CD4-positive, alpha-beta T cell treated with Interleukin-4 for 1 hour (primary cell): ENCODE data around the gene METTL13.

ENCODE experiments used
- DNase-seq, 2 donors: peaks; one replicate each; pipeline ENCODE4 v3.0.0-alpha.2; 2020 to 2022

The METTL13 gene, protein sequence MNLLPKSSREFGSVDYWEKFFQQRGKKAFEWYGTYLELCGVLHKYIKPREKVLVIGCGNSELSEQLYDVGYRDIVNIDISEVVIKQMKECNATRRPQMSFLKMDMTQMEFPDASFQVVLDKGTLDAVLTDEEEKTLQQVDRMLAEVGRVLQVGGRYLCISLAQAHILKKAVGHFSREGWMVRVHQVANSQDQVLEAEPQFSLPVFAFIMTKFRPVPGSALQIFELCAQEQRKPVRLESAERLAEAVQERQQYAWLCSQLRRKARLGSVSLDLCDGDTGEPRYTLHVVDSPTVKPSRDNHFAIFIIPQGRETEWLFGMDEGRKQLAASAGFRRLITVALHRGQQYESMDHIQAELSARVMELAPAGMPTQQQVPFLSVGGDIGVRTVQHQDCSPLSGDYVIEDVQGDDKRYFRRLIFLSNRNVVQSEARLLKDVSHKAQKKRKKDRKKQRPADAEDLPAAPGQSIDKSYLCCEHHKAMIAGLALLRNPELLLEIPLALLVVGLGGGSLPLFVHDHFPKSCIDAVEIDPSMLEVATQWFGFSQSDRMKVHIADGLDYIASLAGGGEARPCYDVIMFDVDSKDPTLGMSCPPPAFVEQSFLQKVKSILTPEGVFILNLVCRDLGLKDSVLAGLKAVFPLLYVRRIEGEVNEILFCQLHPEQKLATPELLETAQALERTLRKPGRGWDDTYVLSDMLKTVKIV

DNA sequence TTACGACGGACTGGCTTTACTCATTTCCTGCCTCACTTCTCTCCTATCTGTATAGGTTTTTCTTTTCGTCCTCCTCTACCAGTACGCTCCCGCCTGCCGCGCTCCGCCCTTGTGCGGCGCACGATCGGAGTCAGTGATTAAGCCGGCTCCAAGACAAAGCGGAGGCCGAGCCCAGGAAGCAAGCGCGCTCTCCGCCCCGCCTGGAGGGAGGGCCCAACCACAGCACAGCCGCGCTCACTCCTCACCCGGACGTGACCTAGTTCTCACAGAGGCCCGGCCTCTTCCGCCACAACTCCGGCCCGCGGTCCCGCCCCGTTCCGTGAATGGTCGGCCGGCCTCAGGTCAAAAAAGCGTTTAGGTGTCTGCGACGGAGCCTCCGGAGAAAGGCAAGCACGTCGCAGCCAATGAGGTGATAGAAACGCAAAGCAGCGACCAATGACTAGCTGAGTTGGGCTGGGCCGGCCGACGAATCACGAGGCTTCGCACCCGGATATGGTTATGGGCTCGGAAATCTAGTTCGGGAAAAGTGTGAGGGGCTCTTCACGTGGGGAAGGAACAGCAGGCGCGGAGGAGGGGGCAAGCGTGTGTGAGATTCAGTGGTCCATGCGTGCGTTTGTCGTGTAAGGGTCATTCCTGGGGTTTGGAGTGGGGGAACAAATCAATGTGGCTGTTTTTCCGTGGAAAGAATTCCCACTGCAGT, at the start of gene METTL13:
METTL13 (plus strand) TSS at position 485 of the 700 bp plus-strand sequence. CDS start 308 bp downstream, outside the sequence.
- DNase-seq = peak; percentile 98

DNA sequence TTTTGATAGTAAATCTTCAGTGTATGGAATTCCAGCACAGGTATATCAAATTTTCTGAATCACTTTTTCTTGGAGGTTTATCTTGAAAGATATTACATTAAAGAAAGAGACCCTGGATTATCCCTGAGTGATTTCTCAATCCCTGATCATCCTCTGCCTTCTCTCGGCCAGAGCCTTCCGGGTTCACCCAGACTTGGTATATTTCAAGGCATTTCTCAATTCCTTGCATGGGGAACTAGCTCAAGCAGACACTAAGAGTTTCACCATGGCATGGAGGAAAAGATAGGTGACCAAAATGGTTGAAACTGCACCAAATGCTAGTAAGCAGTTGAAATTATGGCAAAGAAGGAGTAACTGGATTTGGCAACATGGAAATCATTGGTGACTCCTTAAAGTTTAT, 45.3 kb upstream of the METTL13 start:
- no peak for DNase-seq

DNA sequence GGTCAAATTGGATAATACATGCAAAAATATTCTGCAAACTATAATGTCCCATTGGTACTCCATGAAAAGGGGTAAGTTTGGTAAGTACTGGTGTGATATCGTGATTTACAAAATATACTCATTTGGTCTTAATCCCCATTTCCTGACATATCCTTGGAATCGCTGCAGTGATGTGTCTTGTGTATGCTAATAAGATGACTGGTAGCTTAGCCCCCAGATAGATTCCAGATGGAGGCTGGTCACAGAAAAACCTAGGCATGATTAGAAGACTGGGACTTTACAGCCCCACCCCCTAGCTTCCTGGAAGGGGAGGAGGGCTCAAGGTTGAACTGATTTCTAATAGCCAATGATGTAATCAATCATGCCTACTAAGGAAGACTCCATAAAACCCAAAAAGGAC, 42.5 kb upstream of the METTL13 start:
- no peak for DNase-seq

DNA sequence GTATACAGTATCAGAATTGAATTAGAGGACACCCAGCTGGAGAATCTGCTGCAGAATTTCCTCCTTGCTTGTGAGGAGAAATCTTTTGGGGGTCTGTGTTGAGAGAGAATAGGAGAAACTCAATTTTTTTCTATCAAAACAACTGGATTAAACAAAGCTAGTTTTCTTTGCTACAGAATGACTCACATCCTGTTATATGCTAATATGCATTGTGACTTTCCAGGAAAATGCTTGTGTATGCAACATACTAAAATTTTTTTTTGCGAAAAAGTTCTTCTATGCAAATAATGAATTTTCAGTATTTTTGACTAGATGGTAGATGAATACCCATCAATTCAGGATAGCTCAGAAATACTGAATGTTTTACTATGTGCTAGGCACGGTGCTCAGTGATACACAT, 41.8 kb upstream of the METTL13 start:
- DNase-seq = peak in 1 of 2 donors; percentile 36

DNA sequence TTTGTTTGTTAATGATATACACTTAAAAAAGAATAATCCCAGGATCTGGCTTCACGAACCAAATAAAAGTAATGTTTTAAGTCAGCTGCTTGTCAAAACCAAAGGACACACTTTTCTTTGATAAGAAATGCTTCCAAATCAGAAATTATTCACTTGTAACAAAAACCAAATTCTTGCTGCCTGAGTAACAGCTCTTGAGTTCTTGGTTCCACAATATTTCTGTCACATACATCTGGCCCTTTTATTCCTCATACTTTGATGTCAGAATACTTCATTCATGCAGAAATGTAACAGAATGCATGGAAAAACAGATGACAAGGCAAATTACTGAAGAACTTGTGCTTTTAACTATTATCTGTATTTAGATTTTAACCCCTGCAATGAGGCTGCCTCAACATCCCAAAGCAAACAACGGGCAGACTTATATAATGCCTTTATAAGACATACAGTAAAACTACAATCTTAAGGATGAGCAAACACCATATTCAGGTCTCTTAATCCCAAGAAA, 41.0 kb upstream of the METTL13 start:
- DNase-seq = no peak

DNA sequence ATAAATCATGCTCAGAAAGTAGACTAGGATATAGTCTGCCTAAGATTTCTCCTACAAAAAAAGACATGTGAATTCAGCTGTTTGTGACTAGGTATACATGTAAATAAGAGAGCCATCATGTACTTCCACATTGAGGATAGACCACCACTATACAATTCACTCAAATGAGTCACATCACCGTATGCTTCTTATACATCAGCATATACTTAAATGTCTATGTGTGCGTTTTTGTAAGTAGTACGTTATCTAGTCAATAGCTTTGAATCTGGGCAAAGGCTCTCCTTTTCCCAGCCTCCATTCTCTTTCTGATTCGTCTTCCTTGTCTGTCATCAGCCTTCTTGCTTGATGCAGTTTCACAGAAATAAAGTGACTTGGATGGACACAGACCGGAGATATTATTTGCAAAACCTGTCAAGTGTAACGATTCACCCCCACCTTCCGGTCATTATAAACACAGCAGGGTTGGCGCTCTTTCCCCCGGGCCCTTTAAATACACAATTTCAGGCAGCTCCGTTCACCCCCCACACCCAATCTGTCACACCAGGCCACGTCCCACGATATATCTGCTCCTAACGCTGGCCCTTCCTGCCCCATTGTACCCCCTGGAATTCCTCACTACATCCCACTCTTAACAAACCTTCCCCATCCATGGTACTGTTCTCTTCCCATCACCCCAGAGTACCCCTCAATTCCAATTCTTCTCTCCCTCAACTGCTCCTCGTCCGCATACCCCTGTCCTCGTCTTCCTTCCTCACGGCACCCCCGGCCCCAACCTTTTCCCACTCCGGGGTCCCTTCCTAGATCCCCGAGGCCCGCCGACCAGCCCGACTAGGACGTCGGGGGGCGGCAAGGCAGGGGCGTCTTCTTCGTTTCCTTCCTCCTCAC, 40.2 kb upstream of the METTL13 start:
- peak; percentile 51 to 63 for DNase-seq

DNA sequence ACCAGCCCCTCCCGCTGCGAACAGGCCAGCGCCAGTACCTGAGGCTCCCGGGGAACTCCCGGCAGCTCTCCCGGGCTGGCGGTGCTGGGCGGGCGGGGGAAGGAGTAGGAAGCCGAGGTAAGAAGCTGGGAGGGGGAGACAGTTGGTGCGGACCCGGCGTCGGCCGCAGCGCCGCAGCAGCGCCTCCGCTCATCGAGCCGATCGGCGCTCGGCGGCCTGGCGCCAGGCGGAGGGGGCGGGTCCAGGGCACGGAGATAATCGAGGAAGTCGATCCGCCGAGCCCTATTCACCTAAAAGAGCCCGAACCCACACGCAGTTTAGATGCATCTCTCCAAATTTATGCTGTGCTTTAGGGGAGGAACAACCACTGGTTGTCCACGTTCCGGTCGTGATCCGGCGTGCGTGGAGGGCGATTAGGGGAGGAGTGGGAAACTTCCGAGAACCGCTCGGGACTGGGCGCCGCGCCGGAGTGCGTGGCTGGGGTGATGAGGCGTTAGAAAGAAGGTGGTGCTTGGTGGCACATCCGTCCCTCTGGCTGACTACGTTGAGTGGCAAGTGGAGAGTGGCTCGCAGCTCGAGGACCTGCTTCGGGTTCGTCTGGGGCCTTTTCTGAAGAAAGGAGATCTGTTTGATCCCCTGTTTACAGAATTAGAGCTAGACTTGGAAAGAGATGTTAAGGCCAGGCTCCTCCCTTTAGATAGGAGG, 39.4 kb upstream of the METTL13 start, which contains the start of gene VAMP4:
VAMP4 (minus strand) TSS at position 194 of the 705 bp plus-strand sequence. CDS start 3,651 bp downstream, outside the sequence.
- DNase-seq = peak; percentile 87 to 90

DNA sequence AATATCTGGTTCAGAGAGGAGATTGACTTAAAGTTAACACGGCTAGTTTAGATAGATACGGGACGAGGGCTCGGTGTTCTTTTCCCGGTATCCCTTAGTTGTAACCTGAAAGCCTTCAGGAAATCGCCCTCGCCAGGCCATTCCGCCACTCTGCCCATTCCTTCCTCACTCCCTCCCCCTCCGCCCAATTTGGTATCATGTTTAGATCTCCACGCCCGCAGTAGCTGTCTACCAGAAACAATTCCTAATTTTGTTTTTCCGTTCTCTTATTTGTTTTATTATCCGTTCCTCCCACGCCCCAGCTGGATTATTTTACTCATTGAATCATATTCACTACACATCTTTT, 38.9 kb upstream of the METTL13 start:
- DNase-seq = no peak

DNA sequence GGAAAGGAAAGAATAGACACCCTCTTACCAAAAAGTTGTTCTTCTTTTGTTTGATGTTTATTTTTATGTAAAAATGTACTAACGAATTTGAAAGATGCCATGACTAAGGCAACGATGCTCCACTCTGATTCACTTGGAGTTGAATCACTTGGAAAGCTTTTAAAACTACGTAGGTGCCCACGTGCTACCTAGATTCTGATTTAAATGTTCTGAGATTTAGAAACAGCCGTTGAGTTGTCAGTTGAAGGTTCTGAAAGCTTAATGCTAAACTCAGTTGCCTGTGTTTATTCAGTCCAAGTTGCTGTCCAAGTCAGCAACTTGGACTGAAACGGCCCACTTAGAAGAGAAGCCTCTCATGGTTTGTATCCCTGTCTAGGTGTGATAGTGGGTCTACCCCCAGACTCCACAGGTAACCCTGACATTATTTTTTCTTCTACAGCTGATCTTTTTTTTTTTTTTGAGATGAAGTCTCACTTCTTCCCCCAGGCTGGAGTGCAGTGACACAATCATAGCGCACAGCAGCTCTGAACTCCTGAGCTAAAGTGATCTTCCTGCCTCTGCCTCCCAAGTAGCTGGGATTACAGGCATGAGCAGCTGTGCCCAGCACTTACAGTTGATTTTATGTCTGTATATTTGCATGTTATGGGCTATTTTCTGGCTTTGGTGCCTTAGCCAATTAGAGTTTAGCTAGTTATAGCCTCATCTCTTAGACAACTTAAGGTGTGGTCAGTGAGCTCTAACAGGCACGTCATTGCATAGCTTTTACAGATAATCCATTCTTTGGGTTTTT, 38.2 kb upstream of the METTL13 start:
- peak; percentile 22 to 27 for DNase-seq

DNA sequence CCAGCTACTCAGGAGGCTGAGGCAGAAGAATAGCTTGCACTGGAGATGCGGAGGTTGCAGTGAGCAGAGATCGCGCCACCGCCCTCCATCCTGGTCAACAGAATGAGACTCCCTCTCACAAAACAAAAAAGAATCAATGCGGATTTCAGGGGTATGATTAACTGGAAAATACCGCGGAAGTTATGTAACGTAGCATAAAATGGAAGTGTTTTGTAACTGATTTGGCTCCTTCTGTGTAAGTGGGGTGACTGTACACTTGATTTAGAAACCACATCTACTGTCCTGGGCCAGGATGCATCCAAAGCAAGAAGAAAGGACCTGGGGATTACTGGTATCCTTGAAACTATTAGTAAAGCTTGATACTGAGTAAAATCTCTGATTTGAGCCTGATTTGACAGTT, 36.5 kb upstream of the METTL13 start:
- DNase-seq = peak in 1 of 2 donors; percentile 20

DNA sequence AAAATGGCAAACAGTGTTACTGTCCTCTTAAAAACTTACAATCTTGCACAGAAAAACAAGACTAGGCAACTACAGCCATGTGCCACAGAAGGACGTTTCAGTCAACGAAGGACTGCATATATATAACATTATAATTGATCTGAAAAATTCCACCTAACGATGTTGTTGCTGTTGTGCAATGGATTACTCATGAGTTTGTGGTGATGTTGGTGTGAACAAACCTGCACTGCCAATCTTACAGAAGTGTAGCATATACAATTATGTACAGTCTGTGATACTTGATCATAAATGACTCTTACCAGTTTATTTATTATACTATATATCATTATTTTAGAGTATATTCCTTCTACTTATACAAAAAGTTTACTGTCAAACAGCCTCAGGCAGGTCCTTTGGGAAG, 32.8 kb upstream of the METTL13 start:
- no peak for DNase-seq

DNA sequence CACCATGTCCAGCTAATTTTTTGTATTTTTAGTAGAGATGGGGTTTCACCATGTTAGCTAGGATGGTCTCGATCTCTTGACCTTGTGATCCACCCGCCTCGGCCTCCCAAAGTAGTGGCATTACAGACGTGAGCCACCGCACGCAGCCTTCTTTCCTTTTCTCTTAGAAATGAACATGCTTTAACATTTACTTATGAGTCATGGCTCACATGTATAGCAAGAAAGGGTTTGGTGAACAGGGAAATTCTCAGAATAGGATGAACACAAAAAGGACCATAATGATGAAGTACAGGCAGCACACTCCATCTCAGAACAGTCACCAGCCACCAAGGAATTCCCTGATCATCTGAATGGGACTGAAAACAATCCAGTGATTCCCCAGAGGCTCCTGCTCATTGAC, 30.2 kb upstream of the METTL13 start:
- no peak for DNase-seq

DNA sequence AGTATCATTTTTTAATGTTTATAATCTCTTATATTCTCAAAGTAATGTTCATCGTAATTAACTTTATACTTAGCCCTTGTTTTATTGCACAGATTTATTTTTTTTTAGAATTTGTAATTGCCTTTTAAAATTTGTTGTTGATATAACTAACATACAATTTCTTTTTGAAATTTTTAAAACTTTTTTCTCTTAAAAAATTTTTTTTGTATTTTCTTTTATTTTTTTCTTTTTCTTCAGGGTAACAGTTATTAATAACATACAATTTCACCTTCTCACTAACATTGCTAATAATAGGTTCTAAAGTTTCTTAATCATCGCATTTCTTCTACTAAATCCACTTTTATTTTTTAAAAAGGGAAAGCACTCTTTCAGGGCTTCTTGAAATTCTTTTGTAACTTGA, 28.3 kb upstream of the METTL13 start:
- DNase-seq = no peak

DNA sequence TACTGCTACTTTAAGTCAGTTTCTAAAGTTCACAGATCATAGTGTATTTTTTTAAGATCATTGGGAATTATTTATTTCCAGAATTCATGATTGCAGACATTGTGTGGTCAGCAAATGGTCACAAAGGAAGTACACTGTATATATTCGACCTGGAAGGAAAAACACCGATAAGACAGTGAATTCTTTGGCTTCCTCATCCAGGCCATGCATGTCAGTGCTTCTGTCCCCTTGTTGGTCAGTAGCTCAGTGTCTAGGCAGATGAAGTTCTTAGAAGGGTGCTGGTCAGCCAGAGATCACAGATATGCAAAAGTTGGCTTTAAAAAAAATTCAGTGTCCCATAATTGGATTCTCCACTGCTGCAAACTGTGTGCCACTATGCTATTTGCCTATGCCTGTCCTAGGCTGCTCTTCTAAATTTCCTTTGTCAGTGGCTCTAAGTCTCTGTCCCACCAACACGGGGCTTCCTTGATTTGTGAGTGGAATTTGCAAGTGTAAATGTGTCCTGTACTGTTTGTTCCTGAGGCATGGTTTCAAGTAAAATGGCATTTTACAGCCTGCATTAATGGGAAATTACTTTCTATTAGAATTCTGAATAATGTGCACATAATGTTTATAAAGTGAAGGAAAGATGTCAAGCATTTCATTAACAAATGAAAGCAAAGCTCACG, 27.6 kb upstream of the METTL13 start:
- no peak for DNase-seq

DNA sequence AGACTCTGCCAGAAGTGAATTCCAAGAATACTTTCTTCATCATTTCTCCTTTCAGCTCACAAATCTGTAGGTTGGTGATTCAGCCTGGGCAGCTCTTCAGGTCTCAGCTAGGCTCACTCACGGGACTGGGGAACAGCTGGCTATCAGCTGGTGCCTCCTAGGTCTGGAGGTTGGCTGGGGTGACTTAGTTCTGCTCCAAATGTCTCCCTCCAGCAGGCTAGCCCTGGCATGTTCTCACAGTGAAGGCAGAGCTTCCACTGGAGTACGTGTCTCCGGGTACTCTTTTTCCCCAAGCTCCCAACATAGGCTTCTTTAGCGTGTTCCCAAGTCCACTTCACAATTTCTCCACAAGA, 27.1 kb upstream of the METTL13 start:
- no peak for DNase-seq

DNA sequence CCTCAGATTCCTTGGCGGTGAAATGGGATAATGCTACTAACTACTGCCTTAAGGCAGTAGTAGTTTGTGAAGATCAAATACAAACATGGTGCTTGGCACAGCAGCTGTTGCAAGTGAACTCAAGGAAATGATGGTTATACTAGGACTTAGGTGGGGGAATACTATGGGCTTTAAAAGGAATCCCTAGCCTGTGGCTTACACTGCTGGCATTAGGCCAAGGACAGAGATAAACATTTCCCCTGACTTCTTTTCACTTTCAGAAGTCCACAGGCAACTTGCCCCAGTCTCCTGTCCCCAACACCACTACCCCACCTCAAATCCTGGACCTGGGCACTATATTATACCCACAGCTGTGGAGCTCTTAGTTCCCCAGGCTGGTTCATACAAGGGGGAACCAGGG, 26.5 kb upstream of the METTL13 start:
- DNase-seq = no peak

DNA sequence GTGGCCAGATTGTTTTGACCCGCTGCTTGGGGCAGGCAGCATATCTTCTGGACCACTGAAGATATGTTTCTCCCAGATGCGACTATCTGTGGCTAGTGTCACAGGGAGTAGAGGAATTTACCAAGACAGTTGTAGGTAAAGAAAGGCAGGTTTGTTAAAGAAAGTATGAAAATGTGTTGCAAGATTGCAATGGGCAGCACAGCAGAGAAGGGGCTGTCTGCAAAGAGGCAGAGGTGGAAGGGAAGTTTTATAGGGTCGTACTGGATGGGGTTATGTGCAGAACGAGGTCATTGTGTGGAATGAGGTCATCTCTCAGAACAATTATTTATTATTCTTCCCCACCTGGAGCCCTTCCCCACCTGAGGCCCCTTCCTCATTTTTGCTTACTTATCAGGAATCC, 24.6 kb upstream of the METTL13 start:
- DNase-seq = no peak

DNA sequence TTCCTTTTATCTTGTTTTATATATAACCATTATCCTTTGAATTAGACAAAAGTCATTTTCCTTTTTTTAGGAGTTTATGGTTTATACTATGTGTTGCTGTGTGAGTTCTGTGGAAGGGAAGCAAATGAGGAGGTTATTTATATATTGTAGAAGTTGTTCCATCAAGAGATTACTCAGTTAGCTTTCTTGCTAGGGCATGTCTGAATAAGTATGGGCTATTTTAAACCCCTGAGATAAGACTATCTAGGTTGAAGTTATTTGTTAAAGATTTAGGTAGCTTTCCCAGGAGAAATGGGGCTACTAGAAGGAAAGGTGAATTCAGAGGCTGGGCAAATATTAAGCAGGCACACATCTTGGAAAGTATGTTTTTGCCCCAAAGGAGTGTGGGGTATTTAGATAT, 23.4 kb upstream of the METTL13 start:
- no peak for DNase-seq

DNA sequence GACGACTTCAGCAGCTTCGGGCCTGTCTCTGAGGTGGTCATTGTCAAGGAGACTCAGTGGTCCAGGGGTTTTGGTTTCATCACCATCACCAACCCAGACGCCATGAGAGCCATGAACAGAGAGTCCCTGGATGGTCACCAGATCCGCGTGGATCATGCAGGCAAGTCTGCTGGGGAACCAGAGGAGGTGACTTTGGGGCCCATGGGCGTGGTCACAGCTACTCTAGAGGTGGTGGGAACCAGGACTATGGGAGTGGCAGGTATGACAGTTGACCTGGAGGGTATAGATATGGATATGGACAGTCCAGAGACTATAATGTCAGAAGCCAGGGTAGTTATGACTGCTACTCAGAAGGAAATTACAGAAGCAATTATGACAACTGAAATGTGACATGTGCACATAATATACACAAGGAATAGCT, 19.3 kb upstream of the METTL13 start:
- DNase-seq = no peak

DNA sequence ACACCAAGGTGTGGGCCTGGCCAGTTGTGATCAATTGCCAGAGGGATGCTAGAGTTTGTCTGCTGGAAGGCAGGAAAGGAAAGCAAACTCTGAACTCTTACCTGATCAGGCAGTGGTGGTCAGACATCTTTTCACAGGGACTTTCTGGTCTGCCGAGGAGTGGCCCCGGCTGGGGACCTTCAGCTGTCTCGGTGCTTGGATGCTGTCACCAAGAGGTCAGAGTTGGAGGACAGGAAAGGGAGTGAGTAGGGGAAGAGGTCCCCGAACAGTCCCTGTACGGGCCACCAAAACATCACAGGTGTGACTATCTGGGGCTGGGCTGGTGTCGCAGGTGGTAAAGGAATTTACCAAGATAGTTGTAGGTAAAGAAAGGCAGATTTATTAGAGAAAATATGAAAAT, 17.7 kb upstream of the METTL13 start:
- DNase-seq = no peak
